ENCODE results near the gene RMDN2.
"Not testable (repeated sequence)": the region's sequence is repeated elsewhere in the genome, so short reads cannot be mapped to it uniquely, and the experiment has no call there.

Gene RMDN2

DNA sequence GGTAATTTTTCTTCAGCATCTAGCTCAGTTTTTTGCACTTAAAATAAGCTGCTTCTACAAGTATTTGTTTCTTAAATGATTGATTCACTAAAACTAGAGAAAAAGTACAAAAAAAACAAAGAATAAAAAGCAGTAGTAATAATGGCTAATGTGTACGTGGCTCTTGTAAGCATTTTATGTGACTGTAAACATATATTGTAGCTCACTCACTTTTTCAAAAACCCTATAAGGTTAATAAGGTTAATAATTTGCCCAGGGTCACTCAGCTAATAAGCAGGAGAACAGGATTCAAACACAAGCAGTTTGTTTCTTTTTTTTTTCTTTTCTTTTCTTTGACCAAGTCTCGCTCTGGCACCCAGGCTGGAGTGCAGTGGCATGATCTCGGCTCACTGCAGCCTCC, 67.5 kb downstream of the RMDN2 start:
- no peak for DNase-seq (ENCODE audit: low read depth in 2 of 2)

DNA sequence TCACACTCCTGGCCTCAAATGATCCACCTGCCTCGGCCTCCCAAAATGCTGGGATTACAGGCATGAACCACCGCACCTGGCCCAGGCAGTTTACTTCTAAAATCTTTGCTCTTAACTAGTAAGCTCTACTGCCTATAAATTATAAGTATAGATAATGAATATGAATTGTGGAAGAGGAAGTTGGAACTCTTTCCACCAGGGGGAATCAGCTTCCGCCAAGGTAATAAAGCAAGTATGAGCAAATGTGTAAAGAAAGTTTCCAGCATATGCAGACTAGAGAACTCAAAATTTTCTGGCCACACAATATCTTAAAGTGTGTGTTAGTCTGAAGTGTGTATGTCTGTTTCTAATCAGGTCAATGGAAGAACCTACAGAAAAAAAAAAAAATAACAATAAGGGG, 68.1 kb downstream of the RMDN2 start:
- no peak for DNase-seq (ENCODE audit: low read depth in 2 of 2)

DNA sequence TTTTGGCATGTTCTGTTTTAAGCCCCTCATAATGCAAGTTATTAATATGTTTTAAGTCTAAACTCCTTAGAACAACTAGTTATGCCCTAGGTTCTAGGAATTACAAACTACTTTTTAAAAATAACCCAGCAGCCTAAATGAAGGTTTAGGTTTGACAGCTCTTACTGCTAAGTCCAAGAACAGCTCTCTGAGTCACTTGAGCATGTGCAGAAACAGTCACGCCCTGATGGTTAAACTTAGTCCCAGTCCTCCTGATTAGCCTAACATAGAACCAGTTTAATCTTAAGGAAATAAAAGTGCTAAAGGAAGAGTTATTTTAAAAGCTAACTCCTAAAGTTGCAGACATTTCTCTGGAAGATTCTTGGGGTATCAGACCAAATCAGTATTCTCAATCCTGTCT, 72.5 kb downstream of the RMDN2 start:
- DNase-seq (ENCODE audit: low read depth in 2 of 2) = no peak

DNA sequence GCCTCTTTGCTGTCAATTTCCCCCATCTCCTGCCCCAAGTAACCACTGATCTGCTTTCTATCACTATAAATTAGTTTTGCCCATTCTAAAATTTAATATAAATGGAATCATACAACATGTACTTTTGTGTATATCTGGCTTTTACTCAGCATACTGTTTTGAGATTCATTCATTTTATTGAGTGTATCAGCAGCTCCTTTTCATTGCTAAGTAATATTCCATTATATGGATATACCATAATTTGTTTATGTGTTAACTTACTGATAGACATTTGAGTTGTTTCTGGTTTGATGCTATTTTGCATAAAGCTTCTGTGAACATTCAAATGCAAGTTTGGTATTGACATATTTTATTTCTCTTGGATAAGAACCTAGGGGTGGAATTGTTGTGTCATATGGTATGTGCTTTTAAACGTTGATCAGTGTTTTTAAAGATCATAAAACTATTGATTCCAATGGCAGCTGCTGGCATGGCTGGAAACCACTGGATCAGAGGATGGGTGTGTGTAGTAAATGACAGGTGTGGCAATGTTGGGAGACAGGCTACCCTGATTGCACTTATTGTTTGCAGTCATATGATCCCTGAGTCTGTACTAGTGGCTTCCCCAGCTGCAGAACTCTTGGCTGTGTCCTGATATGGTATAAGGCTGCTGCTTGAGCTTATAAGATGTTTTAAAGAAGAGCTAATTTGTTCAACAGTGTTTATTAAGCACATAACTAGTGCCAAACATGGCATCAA, 75.6 kb downstream of the RMDN2 start:
- DNase-seq (ENCODE audit: low read depth in 2 of 2) = no peak

DNA sequence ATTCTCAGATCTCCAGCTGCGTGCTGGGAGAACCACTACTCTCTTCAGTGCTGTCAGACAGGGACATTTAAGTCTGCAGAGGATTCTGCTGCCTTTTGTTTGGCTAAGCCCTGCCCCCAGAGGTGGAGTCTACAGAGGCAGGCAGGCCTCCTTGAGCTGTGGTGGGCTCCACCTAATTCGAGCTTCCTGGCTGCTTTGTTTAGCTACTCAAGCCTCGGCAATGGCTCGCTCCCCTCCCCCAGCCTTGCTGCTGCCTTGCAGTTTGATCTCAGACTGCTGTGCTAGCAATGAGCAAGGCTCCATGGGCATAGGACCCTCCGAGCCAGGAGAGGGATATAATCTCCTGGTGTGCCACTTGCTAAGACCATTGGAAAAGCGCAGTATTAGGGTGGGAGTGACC, 85.1 kb downstream of the RMDN2 start:
- not testable (repeated sequence) for DNase-seq (ENCODE audit: low read depth in 2 of 2)

DNA sequence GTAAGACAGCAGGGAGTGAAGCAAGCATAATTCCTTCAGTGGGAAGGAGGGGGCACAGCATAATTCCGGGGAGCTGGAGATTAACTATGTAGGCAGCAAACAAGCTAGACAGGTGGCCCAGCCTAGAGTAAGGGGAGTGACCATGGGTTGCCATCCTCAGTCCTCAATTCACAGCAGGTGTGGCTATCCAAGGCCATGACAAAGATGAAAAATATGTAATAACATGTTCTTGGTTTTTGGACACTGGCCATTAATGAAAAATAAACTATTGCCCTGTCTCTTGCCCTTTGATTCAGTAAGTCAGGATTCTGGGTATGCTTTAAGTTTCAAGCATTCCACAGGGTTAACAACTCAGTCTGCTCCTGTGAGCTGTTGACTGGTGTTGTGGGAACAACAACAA, 85.9 kb downstream of the RMDN2 start:
- DNase-seq (ENCODE audit: low read depth in 2 of 2) = no peak

DNA sequence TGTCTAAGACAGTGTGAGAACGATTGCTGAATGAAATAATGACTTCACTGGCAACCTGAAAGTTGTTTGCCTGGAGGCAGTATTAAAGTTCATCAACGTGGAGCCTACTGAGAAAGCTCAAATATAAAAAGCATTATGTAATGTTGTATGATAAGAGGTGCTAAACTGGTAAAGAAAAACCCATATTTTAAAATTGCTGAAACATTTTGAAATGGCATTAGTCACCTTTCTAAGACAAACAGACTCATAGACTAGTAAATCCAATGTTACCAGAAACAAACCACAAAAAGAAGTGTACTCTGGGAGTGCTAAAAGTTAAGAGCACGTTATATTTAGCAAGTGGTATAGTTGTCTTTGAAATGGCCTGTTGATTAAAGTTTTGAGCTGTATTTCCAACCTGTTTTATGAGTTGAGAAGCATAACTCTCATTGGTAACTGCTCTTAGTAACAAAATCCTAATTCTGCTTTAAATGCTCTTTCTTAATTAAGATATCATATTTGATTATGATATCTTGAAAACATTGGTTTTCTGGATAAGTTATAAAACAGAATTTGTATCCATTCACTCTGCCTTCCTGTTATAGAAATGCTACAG, 88.2 kb downstream of the RMDN2 start:
- DNase-seq (ENCODE audit: low read depth in 2 of 2) = no peak

DNA sequence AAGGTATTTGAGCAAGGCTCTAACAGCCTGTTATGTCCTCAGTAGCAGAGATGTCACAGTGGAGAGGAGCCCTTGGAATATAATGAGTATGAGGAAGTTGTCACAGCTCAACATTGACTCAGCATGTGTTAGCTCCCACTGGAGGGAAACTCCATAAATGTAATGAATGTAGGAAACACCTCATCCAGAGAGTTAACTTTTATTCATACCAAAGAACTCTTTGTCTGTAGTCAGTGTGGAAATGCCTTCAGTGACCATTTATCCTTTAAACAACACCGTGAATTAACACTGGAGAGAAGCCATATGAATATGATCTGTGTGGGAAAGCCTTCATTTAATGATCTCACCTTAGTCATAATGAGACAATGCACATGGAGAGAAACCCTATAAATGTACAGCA, 91.1 kb downstream of the RMDN2 start:
- no peak for DNase-seq (ENCODE audit: low read depth in 2 of 2)

DNA sequence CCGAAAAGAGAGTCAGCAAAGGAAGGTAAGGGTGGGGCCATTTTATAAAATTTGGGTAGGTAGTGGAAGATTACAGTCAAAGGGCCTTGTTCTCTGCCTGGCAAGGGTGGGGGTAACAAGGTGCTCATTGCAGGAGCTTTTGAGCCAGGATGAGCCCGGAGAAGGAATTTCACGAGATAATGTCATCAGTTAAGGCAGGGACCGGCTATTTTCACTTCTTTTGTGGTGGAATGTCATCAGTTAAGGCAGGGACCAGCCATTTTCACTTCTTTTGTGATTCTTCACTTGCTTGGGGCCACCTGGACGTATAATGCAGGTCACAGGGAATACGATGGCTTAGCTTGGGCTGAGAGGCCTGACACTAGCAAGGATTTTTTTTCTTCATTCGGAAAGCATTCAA, 92.7 kb downstream of the RMDN2 start:
- no peak for DNase-seq (ENCODE audit: low read depth in 2 of 2)

DNA sequence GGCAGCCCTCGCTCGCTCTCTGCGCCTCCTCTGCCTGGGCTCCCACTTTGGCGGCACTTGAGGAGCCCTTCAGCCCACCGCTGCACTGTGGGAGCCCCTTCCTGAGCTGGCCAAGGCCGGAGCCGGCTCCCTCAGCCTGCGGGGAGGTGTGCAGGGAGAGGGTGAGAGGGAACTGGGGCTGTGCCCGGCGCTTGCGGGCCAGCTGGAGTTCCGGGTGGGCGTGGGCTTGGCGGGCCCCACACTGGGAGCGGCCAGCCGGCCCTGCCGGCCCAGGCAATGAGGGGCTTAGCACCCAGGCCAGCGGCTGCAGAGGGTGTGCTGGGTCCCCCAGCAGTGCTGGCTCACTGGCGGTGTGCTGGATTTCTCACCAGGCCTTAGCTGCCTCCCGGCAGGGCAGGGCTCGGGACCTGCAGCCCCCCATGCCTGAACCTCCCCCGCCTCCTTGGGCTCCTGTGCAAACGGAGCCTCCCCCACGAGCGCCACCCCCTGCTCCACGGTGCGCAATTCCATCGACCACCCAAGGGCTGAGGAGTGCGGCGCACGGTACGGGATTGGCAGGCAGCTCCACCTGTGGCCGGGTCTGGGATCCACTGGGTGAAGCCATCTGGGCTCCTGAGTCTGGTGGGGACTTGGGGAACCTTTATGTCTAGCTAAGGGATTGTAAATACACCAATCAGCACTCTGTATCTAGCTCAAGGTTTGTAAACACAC, 95.4 kb downstream of the RMDN2 start:
- not testable (repeated sequence) for DNase-seq (ENCODE audit: low read depth in 2 of 2)

DNA sequence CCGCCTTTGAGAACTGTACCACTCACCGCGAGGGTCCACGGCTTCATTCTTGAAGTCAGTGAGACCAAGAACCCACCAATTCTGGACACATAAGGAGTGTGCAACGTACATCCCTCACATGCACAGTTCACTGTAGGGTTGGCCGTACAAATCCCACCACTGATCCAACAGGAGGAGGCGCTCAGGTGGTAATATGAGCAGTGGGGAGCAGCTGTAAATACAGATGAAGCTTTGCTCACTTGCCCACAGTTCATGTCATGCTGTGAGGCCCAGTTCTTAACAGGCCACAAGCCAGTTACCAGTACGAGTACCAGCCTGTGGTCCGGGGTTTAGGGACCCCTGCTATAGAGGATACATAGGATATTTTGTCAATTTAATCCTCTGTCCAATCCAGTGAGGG, 96.5 kb downstream of the RMDN2 start:
- no peak for DNase-seq (ENCODE audit: low read depth in 2 of 2)

DNA sequence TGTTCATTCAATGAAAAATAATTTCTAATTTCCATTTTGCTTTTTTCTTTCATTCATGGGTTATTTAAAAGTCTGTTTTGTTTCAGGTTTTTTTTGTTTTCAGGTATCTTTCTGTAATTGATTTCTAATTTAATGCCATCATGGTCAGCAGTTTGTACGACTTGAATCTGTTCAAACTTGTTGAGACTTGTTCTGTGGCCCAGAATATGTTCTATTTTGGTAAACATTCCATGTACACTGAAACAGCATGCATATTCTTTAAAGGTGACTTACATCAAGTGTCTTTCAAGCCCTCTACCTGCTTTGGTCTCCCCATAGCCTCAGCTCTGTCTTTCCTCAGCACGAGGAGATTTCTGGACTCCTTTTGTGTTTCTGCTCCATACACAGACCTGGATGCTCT, 101.8 kb downstream of the RMDN2 start:
- DNase-seq (ENCODE audit: low read depth in 2 of 2) = no peak

DNA sequence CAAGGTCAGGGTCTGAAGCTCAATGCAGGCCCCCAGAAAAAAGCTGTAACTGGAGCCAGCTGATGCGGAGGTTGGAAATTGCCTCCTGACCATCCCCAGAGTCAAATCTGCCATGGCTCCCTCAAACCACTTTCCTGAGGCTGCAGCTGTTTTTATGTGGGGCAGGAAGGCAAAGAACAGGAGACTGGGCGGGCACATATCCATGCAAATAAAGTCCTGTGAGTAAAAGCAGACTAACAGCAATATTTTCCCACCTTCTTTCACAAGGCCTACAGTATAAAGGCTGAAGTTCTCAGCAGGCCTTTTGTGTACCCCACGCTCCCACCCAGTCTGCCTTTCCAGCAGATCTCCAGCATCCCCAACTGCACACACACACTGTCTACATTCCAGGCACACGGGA, 103.7 kb downstream of the RMDN2 start:
- no peak for DNase-seq (ENCODE audit: low read depth in 2 of 2)

DNA sequence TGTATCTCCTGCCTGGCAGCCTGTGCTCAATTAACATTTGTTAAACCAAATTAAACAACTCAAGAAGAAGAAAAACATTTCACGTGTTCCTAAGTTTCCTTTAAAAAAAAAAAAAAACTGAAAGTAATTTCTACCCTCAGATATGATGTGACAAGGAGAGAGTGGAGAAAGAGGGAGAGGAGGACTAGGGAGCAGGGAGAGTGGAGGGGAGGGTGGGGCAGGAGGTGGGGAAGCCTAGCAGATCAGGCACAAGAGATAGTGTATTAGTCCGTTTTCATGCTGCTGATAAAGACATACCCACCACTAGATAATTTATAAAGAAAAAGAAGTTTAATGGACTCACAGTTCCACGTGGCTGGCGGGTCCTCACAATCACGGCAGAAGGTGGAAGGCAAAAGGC, 104.4 kb downstream of the RMDN2 start:
- DNase-seq (ENCODE audit: low read depth in 2 of 2) = no peak

DNA sequence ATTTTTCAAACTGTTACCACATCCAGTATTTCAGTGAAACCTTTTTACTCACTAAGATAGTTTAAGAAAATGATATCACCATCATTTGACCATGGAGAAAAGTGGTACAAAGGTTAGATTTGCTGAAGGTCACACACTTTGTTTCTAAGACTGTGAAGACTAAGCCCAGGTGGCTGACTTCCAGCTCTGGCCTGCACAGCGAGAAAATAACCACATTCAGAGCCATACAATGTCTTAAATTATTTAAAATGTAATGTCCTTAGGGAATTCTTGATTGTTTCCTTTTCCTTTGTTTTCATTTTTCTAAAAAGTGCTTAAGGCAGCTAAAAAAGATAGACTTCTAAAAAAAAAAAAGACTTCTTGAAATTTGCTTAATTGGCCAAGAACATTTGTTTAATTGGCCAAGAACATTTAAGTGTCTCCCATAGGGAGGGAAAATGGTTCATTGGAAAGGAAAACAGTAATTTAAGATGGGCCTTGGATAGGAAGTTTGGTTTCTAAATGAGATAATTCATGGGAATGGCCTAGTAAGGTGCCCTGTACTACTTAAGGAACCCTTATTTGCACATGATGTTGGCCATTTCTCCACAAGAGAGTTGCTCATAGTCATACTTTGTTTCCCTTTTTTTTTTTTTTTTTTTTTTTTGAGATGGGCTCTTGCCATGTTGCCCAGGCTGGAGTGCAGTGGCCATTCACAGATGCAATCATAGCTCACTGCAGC, 105.7 kb downstream of the RMDN2 start:
- no peak for DNase-seq (ENCODE audit: low read depth in 2 of 2)

DNA sequence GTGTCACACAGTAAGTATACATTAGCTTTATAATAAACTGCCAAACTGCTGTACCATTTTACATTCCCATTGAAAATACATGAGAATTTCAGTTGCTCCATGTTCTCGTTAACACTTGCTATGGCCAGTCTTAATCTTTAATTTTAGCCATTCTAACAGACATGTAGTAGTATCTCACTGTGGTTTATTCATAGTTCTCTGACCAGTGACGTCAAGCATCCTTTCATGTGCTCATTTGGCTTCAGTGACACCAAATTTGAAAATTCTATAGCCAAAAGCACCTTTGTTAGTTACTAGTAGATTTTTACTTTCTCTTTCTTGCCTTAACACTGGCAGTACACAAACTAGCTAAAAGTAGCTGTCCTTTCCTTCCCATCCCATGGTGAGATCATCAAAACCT, 107.9 kb downstream of the RMDN2 start:
- DNase-seq (ENCODE audit: low read depth in 2 of 2) = no peak

DNA sequence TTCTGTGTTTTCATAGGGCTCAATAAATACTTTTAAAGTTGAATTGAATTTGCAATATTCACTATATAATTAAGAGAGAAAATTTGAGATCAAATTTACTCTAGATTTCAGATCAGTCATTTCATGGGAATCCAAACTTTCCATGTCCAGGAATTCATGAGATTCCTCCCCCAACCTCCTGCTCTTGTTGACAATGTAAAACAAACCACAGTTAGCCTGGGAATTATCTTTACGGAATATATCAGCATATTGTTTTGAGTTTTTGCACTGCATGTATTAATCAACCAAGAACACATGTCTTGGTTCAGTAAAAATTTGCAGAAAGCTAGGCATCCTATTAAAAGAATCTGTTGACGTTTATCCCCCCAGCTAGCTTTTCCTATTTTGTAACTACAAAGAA, 108.6 kb downstream of the RMDN2 start:
- no peak for DNase-seq (ENCODE audit: low read depth in 2 of 2)

DNA sequence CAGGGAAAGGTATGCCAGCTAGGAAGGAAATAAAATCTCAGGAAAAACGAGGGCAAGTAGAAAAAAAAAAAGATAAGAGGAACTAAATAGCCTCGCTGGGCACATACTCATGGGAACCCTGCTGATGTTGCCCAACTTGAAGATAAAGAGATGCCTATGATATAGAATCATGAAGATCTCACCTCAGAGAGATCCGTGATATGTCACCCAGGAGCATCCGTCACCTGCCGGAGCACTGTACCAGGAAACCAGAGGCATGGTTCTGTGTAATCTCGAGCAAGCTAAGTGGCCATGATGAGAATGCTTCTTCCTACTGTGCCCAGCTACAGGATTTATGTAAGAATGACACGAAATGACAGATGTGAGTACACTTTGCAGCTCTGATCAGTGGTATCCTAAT, 110.9 kb downstream of the RMDN2 start:
- no peak for DNase-seq (ENCODE audit: low read depth in 2 of 2)

DNA sequence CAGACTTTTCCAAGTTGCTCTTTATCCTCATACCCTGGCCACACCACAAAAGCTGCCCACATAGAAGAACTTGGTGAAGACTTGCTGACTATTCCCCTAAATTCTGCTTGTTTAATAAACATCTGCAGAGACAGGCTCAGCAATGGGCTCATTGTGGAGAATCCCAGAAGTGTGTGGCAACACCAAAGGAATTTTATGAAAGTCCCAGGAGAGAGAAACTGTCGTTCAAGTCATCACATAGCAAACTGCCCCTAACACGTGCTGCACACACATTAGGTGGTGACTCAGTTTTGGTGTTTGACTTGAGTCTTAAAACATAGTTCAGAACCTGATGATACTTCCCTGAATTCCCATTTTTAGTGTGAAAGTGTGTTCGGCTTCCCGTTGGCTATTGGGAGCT, 112.2 kb downstream of the RMDN2 start:
- no peak for DNase-seq (ENCODE audit: low read depth in 2 of 2)

DNA sequence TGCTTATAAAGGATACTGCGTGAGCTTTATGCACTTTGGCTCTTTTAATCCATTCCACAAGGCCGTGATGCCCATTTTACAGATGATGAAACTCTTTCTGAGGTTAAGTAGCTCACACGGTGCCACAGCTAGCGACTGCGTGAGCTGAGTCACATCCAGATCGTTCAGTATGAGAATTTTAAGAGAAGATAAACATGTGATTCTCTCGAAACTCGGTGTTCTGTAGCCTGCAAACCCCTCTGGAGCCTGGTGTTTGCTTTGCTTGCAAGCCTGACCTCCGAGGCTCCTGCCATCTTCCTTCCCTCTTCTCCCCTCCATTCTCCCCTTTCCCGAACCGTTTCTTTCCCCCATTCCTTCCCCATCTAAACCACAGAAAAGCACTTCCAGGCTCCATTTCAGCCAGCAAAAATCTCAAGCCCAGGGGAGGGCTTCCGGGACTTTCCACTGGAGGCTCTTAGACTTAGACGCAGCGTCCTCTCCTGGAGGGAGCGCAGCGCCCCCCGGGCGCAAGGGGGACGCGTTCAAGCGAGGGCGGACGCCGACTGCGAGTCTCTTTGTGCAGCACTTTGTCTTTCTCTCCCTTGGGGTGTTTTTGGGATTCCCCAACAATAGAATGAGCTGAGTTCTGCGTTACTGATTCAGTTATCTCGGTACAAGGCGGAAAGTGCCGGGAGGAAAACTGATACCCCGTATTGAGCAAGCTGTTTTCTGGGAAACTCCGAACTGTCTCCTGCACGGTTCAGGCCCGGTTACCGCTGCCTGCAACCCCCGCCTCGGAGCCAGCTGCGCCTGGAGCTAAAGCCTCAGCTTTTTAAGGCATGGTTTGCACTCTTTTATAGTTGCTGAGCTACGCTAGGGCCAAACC, 112.9 kb downstream of the RMDN2 start:
- peak in 1 of 2 donors; percentile 11 for DNase-seq (ENCODE audit: low read depth in 2 of 2)

DNA sequence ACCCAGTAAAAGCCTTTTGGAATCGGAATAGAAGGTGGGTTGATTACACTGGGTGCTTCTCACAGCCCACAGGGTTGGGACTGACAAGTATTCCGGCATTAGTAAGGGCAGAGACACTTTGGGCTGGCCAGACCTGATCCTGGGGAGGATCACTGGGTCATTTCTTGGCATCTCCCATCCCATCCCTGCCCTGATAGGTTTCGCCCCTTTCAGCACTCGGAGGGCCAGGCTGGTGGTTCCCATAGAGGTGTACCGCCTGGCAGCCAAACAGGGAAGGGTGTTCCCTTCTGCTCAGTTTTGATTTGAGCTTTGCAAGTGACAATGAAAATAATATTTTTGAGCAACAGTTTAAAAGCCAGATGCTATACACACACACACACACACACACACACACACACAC, 113.6 kb downstream of the RMDN2 start:
- DNase-seq (ENCODE audit: low read depth in 2 of 2) = no peak
